ENCODE data around the gene GBGT1.

The GBGT1 gene

DNA sequence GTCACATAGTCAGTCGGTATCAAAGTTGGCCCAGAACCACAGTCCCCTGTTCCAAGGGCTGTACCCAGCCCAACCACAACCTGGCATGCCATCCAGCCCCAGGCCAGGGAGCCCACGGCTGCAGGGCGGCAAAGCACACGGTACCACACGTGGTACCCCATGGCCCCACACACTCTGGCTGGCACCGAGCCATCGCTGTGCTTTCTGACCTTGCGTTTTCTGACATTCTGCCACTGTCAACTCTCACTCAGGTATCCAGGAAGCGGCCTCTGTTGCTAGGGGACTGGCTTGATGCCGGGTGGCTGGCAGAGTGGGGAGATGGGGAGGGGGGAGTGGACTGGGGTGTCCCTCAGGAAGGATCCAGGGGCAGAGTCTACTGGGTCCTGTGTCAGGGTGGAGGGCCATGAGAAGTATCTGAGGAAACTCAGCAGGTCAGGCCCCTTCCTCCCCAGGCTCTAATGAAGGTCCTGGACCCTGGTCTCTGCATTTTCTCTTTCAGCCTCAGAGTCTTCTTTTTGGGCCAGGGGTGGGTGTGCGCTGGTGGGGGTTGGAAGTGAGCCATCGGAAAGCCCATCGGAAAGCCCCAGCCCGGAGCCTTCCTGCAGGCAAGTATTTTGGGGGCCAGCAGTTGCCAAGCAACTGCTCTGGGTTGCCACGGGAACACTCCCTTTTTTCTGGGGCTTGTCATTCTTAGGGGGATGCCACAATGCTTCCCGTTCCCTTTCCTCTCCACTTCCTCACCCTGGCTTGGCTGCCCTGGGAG, 21.7 kb downstream of the GBGT1 start:
- DNase-seq: peak; percentile 63 to 71

DNA sequence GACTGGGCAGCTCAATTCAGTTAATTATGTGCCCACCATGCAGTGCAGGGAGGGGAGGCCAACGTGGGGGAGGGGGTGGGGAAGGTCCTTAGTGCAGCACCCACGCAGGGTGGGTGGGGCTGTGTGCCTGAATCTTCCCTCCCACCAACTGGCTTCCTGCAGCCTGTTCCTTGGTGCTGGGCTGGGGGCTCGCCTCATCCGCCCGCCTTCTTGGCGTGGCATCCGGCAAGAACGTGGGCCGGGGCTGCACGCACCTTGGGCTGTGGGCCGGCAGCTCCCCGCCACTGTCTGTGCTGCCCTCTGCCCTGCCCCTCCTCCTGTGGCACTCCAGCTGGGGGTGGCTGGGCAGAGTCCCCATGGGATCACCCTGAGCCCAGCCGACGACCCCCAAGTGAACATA, 23.1 kb downstream of the GBGT1 start:
- no peak for DNase-seq

DNA sequence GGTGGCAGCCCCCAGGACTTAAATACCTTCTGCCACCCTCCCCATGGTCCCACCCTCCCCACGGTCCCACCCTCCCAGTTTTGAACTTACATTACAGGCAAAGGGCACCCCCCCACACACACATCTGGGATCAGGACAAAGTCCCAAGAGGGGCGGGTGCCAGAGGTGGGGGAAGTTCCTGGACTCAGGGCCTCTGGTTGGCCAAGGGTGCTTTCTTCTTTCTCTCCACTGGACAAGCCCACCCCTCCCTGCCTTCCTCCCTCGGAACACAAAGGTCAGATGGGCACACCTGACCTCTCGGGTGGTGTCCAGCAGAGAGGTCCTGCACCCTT, 23.6 kb downstream of the GBGT1 start:
- DNase-seq: no peak

DNA sequence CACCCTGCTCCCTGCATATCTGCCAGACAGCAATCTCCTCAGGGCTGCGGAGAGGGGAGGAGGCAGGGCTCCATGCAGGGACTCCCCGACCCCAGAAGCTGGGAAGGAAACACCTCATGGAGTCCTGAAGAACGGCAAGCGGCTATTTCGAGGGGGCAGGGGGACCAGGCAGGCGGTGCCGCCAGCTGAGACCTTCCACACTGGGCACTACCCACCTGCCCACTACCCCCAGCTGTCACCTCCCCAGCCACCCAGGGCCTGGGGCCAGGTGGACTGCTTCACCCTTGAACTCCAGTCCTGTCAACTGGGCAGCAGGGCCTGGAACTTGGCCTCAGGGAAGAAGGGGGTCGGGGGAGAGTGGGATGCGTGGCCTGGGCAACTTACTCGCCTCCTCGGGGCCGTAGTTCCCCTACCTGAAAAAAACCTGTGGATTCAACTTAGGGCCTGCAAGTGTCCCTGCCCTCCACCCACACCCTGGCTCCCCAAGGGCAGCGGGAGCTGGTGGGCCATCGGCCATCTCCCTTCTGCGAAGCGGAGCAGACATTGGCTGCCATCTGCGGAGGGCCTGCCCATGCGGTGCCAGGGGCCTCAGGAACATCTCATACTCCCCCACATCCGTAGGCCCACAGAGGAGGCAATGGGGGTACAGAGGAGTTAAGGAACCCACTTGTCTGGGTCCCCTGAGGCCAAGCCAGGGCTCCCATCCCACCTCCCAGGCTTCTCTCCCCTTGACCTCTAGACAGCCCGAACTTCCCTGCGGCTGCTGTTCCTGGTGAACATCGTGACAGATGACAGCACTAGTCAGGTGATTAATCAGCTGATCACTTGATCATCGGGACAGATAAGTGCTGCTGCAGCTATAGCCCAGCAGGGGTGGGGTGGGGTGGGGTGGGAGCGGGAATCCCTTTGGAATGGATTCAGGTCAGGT, 24.2 kb downstream of the GBGT1 start:
- no peak for DNase-seq

DNA sequence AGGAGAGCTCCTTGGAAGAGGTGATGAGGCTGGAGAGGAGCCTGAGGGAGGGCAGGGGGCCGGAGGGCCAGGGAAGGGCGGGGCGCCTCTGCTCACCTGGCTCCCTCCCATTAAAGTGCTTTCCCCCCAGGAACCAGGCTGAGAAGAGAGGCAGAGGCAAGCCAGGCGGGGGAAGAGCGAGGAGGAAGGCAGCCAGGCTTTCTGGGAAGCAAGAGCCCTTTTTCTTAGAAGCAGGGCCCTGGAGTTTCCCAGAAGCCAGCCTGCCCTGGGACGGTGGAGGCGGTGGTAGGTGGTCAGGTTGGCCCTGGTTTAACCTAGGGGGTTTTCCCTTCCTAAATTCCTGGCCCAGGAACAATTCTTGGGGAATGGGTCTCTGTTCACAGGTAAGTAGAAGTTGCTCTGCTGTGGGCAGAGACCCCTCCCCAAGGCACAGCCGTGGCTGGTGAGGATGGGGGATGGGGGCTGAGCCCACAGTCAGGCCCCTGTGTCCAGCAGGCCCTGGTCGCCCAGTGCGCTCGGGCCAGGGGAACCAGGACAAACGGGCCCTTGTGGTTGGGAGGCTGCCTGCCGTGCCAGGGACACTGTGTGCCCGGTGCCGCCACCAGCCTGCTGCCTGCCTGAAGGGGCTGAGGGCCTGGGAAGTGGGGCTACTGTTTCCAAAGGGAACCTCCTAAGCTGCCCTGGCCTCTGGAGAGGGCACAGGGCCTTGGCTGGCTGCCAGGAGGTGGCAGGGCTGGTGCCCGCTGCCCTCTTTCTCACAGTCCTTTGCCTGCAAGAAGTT, 26.1 kb downstream of the GBGT1 start:
- peak in 1 of 2 donors; percentile 30 for DNase-seq

DNA sequence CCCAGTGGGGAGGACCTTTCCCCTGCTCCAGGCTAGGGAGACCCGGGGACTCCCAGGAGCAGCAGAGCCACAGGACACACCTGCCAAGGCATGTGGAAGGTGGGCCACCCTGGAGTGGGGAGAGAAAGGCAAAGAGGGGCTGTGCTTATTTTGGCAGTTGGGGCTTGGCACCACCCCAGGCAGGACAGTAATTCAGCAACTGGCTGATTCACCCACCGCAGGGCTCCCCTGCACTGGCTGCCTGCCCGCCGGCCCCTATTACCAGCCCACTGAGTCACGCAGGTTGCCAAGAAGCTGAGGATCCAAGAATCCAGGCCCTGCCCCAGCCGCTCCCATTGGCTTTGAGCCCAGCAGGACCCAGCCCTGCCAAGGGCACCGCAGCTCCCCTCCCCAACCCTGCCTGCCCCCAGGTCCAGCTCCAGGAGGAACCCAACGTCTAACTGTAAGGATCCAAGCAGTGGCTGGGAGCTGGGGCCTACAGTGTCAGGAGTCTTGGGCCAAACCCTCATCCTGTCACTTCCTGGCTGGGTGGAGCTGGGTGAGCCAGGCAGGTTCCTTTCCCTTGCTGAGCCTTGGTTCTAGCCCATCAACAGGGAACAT, 28.5 kb downstream of the GBGT1 start:
- peak; percentile 71 to 76 for DNase-seq

DNA sequence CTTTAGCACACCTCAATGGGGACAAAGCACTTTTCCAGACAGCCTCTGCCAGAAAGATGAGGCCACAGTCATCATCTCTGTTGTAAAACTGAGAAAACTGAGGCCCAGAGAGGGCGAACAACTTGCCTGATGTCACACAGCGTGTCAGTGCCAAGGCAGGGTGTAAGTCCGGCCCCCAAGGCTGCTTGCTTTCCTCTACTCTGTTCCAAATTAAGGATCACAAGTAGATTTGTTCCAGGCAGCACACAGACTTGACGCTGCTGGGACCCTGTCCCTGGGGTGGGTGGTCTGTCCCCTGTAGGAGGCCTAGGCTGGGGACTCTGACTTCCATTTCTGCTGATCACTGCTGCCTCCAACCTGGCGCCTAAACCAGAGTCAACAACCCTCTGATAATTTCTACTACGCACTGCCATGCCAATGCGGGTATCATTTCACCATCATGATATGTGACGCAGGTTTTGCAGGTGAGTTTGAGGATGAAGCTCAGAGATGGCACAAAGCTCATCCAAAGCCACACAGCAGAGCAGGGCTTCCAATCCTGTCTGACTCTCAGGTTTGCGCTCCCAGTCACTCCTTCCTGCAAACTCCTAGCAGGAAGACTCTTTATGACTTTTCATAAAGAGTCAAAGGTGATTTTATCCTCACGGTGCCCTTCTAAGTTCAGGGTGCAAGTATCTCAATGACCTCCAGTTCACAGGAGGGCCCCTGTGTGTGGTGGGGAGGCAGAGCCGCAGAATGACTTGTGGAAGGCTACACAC, 29.1 kb downstream of the GBGT1 start:
- DNase-seq: peak in 1 of 2 donors; percentile 44

DNA sequence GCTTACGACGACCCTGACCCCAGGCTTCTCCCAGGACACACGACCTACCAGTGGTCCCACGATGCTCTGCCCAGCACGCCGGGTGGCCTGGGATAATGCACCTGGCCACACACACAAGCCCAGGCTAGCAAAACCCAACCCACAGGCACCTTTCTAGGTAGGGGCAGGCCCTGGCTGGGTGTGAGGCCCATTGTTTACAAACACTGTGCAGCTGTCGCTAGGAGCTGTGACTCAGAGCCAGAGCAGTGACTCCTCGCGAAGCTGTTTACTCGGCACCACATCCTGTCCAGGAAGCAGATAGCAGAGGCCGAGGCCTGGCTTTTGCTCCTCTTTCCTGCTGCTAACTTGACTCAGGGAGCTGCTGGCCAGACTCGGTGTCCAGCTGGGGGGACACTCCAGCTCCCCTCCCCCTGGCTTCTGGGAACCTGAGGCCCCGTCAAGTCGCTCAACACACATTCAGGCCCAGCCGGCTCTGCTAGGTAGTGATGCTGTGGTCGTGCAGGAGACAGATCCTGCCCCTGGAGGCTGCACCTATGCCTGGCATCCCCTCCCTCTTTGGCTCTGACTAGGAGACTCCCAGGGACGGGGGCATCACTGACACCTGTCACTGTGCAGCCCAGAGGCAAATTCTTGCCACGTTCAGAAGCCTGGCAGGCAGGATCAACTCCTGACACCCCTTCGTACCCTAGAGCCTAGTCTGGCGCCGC, 29.9 kb downstream of the GBGT1 start:
- peak; percentile 81 to 83 for DNase-seq

DNA sequence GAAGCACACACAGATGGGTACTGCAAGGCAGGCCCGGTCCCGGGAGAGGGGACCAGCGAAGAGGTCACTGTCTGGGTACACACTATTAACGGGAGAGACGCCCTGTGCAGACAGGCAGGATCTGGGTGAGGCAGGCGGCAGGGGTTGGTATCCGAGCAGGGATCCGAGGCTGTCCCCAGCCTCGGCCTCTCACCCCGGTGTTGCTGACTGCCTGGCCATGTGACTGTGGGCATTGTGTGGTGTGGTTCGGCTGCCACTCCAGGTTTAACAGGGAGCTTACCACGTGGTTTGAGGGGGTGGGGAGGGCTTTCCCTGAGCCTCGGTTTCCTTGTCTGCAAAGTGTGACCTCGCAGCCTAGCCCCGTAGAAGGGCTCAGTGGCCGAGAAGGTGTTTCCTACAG, 31.5 kb downstream of the GBGT1 start:
- no peak for DNase-seq

DNA sequence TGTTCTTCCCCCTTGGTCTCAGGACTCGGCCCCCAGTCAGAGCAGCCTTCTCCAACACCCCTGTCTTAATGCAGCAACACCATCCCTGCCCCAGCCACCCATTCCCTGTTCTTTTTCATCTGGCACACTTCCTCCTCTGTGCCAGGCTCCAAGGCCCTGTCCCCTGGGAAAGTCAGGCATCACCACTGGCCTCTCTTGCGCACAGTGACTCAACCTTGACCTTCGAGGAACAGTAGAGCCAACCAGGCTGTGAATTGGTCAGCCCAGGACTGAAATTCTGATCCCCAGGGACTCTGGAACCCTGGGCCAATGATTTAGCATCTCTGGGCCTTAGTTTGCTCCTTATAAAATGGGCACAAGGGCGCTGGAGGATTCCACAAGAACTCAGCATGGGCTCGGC, 32.2 kb downstream of the GBGT1 start:
- no peak for DNase-seq

DNA sequence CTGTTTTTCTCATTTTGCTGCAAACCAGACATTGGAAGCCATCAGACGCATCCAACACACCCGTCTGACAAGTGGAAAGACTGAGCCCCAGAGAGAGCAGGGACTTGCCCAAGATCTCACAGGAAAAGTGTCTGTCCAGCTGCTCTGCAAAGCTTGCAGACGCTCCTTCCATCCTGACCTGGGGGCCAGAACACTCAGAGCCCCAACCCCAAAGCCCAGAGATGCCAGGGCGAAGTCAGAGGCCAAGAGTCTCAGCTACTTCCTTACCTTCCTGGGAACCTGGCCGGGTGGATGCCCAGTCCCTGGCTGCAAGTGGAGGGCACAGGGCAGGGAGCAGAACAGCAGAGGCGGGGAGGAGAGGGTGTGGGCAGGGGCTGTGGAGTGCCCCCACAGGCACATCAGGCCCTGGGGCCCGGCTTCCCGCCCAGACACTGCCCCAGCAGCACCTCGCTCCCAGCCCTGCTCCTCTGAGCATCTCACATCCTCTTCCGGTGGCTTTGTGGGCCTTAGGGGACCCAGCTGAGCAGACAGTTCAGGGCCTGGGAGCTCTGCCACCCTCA, 32.9 kb downstream of the GBGT1 start:
- DNase-seq: peak; percentile 51 to 57

DNA sequence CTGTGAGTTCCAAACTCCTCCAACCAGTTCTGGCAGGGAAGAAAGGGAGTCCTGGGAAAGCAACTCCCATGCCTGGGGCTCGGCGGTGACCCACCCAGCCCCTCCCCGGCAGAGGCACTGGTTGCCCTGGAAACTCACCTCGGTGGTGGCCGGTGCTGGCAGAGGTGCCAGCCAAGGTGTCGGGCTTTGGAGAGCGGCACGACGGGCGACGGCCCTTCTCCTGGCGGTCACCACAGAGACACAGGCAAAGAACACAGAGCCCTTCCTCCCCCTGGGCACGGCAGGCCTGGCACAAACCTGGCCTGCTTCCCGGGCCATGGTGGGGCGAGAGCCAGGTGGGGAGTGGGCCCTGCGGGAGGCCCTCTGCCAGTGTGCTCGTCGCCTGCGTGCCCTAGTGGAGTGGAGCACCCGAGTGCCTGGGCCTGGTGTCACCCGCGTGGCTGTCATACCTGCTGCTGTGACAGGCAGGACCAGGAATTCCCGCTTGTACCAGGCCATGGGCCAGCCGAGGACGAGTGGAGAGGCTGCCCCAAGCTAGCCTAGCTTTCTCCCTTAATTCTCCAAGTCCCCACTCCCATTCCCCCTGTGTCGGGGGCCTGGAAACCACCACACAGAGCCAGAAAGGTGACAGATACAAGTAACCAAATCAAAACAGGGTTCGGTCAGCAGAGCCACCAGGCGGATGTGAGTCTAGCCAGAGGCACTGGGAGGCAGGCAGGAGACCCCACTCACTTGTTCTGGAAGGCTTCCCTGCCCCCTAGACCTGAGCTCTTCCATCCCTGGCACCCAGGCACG, 34.5 kb downstream of the GBGT1 start:
- DNase-seq: no peak

DNA sequence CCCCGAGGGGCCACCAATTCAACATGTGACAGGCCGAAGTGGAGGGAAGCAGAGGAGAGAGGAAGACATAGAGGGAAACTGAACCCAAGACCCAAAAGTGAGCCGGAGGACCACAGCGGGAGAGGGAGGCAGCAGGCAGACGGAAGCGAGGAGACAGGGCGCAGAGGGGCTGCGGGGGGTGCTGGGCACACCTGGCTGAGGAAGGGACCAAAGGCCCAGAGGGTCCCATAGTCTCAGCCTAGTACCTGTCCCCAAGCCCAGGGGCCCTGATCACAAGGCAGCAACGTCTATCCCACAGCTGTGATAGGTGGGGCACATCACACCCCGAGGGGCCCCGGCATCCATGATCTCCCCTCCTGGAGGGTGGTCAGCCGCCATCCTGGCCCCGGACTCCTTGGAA, 35.6 kb downstream of the GBGT1 start:
- no peak for DNase-seq

DNA sequence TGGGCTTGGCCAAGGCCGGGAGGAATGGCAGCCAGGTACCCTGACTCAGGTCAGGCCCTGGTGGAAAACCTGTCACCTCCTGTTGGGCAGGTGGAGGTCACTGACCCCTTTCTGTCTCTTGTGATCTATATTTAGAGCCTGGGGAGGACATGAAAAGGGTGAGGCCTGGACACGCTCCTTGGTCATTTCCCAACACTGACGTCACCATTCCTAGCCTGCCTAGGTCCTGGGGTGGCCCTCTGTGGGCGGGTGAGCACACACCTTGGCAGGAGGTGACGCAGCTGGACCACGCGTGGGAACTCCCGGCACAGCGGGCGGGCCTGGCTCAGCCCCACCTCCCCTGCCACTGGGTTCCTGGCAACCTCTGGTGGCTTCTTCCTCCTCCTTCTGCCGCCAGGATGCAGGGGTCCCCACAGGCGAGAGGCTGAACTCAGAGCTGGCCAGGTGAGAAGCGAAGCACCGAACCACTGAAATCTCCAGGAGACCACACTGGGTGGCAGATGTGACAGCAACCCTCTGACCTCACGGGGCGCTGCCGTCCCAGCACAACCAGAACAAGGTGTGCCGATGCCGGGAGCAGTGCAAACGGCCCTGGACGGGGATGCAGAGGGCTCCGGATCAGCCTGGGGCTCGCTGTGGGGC, 36.3 kb downstream of the GBGT1 start:
- peak; percentile 40 to 59 for DNase-seq

DNA sequence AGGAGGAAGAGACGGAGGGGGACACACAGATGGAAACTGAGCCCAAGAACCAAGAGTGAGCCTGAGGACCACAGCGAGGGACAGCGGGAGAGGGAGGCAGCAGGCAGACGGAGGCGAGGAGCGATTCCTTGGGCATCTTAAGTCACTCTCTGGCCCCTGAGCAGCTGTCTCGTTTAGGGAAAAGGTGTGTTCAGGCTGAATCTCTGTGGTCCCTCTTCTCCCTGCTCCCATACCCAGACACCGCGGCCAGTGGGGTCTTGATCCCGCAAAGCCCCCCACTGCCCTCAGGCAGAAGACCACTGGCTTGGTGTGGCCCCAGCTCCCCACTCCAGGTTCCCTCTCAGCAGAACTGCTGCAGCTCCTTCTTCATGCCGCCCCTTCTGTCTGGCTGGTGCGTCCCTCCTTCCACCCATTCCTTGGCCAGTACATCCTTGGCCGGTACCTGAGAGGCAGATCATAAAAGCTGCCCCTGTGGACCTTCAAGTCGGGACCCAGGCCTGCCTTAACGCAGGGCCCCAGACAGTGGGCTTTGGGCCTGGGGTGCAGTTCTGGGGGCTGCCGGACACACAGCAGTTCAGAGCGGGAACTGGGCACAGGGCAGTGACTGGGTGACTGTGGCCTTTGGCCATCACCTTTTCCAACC, 36.9 kb downstream of the GBGT1 start:
- DNase-seq: no peak

DNA sequence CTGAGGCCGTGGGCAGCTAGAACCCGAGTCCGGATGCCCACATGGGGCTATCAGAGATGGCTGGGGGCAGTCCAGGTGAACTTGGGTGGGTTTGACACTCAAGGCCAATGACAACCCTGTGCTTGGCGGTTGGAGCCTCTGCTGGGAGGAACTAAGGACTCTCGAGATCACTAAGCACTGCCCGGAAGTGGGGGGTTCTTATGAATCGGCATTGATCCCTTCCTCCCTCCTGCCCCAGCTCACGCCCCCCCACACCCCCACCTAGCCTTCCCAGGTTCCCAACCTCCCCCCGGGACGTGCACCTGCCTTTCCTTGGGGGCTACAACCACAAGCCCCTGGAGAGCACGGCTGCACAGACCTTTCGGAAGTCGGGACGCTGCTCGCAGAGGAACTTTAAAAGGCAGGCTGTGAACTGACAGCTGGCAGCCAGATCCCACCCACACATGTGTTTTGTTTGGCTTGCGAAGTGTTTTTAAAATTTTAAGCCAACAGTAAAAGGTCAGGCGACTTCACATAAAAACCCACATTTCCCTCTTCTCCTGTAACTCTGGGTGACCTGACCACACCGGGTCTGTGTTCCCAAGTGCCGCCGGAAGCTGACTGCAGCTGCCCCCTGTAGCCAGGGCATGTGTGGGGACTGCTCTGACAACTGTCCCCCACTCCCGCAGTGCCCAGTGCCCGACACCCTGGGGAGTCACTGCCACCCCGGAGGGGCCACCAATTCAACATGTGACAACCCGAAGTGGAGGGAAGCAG, 37.6 kb downstream of the GBGT1 start:
- DNase-seq: no peak

DNA sequence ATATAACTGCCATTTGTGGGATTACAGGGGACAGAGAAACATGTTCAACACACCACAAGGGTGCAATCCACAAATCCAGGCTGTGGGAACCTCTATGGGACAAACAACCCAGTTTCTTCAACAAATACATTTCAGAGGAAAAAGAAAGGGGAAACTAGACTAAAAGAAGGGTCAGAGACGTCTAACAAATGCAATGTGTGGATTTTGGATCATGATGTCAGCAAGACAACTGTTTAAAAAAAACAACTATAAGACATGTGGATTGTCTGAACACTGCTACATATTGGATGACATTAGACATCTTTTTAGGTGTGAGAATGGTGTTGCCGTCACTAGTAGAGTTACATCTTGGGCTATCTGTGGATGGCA, 38.8 kb downstream of the GBGT1 start:
- no peak for DNase-seq

DNA sequence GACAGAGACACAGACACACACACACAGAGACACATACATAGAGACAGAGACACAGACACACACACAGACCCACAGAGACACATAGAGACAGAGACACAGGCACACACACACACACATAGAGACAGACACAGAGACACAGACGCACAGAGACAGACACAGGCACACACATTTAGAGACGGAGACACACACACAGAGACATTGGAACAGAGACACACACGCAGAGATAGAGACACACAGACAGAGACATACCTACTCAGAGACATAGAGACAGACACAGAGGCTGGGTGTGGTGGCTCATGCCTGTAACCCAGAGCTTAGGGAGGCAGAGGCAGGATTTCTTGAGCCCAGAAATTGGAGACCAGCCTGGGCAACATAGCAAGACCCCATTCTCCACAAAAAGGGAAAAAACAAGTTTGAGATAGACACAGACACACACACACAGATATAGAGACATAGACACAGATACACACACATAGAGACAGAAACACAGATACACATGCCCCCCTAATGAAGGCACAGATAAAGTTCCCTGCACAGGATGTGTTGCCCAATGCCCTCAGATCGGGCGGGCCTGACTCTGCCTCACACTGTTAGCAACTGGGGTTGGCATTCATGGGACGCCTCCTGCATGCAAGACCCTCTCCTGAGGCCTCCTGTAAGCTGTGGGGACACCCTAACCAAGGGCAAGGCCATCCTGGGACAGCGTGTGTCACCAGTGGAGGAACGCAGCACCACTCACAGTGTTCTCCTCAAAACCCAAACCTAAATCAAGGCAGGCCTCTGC, 39.4 kb downstream of the GBGT1 start:
- no peak for DNase-seq

Data from stimulated activated CD4-positive, alpha-beta T cell treated with anti-CD3 and anti-CD28 coated beads, Interleukin-2, amount 100 ng/mL, for 24 hours (primary cell).